Activated CD8-positive, alpha-beta memory T cell treated with anti-CD3 and anti-CD28 coated beads for 4 hours (primary cell): ENCODE results near the gene METTL24.
"Not testable (repeated sequence)": the region's sequence is repeated elsewhere in the genome, so short reads cannot be mapped to it uniquely, and the experiment has no call there.

Experiments used
- DNase-seq, 2 donors: peaks; one replicate each; pipeline ENCODE4 v3.0.0-alpha.2; 2020; ENCODE audit warnings: low read depth in 2 of 2

The METTL24 gene

DNA sequence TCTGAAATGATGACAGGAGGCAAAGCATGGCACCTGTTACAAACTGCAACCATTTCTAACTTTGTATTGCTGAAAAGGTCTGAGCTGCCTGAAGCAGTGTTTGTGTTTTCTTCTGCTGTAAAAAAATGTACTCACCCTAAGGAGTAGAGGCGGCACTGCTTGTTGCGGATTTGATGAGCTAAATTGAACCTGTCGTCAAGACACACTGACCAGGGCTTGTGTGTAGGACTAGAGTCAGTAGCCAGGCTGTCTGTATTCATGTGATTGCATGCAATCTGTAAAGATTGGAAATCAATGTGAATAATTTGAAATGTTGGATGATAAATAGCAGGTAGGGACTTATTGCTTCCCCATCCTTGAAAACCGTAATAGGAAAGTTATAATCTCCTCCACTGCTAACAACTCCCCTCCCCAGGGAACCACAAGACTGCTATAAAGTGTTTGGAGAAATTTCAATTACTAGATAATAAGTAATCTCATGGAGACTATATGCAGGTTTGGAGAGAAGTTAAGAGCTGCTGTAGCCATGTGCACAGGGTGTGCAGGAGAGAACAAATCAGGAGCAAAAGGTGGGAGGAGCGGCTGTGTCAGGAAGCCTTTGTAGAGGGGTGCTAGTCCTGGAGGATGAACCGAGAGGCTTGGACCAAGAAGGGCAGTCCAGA lies 42.8 kb downstream of the METTL24 start:
- no peak for DNase-seq

DNA sequence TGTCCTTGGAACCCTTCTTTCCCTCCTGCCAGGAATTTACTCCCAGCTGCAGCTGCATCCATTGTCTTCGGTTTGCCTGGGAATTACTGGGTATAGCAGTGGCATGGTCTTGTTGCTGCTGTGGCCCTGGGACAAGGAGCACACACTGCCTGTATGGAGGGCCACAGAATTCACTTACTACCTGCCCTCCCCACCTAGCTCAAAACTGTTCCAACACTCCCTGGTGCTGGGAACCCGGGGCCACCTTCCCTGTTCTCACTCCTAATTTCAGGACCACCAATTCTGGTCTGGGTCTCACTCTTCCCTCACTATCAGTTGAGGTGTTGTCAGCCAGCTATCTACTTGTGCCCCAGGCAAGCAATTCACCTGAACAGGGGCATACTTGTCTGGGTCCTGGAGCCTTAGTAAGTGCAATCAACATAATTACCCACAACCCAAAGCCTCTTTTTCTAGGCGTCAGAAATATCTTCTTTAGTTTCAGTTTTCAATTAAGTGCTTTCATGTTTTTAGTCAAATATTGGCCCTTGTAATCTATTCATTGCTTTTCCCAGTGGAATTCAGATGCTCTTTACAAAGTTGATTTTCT lies 47.2 kb downstream of the METTL24 start:
- no peak for DNase-seq

DNA sequence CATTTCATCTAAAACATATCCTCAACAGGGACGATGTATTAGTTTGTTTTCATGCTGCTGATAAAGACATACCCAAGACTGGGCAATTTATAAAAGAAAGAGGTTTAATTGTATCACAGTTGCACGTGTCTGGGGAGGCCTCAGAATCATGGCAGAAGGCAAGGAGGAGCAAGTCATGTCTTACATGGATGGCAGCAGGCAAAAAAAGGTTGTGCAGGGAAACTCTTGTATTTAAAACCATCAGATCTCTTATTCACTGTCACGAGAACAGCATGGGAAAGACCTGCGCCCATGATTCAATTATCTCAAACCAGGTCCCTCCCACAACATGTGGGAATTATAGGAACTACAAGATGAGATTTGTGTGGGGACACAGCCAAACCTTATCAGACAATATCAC lies 48.7 kb downstream of the METTL24 start:
- not testable (repeated sequence) for DNase-seq

DNA sequence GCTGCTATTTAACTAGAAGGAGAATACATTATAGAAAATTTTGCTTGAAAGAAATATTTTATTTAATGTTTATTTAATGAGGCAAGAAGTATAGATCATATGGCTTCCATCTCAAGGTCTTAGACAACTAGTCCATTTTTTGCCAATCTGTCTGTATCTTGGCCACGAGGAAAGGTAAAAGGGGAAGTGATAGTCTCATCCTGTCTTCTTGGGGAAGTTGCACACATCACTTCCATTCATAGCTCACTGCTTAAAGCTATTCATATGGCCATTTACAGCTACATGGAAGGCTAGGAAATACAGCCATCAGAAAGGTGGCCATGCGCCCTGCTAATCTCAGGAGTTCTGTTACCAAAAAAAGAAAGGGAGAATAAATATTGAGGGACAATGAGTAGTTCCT lies 50.8 kb downstream of the METTL24 start:
- no peak for DNase-seq

DNA sequence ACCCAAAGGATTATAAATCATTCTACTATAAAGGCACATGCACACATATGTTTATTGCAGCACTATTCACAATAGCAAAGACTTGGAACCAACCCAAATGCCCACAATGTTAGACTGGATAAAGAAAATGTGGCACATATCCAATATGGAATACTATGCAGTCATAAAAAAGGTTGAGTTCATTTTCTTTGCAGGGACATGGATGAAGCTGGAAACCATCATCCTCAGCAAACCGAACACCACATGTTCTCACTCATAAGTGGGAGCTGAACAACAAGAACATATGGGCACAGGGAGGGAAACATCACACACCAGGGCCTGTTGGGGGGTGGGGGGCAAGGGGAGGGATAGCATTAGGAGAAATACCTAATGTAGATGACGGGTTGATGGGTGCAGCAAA lies 52.3 kb downstream of the METTL24 start:
- DNase-seq = not testable (repeated sequence)

DNA sequence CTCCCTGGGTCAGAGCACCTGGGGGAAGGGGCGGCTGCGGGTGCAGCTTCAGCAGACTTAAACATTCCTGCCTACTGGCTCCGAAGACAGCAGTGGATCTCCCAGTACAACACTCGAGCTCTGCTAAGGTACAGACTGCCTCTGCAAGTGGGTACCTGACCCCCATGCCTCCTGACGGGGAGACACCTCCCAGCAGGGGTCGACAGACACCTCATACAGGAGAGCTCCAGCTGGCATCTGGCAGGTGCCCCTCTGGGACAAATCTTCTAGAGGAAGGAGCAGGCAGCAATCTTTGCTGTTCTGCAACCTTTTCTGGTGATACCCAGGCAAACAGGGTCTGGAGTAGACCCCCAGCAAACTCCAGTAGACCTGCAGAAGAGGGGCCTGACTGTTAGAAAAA lies 54.5 kb downstream of the METTL24 start:
- not testable (repeated sequence) for DNase-seq

DNA sequence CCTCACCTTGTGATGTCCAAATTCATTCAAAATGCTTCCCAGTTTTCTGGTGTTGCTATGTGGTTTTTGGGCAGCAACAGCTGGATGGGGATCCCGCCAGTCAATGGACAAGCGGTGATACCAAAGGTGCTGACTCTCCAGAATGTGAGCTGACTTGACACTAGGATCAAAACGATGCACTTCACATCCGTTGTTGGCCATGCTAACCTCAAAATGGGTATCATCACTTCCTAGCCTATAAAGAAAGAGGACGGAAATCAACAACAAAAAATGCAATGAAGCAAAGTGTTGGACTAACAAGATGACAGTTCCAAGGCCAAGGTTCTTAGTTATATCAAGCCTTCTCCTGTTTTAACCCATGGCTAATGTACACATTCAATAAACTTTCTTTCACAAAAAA lies 59.2 kb downstream of the METTL24 start:
- no peak for DNase-seq

DNA sequence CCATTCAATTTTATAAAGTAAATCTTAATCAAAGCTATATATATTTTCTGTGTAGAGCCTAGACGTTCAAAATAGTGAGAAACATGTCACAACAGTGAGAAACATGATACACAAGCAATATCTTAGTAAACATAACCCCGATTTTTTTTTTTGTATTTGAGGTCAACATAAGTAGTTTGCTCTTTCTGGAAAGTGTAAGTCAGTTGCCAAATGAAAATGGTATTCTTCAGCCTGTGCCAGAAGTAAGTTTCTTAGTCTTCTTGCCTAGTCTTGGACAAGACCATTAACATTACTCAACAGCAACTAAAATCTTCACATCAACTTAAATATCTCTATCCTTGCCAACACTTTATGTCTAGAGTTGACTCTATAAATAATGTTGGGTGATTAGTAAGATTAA lies 59.7 kb downstream of the METTL24 start:
- no peak for DNase-seq

DNA sequence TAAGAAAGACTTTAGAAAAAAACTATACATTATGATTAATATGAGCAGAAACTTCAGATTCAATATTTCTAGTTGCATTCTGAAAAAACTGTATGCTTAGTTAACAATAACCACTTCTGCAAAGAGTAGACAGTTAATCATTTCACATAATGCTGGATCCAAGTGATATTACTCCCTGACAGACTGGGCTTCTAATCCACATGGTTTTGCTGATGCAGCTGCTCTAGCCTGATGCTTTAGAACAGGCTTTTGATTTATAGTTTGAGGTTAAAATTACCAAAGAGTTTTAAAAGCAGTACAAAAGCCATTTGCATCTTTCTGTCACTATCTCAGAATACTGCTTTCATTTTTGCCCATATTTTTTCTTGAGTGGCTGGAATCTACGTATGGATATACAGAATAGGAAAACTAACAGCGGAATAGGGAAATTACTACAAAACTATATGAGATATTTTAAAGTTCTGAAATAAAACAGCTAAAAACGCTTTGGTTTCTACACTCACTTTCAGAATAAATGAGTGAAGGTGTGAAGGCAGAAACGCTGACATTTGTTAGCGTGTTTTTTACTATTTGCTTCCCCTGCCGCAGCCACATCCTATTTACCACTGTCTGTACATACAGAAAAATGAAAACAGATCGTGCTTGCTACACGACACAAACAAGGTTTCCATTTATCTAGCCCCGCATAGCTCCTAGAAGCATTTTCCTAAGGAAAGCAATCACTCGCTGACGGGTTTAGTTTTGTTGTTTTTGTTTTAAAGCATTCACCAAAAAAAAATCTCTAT lies 61.7 kb downstream of the METTL24 start:
- DNase-seq = no peak

DNA sequence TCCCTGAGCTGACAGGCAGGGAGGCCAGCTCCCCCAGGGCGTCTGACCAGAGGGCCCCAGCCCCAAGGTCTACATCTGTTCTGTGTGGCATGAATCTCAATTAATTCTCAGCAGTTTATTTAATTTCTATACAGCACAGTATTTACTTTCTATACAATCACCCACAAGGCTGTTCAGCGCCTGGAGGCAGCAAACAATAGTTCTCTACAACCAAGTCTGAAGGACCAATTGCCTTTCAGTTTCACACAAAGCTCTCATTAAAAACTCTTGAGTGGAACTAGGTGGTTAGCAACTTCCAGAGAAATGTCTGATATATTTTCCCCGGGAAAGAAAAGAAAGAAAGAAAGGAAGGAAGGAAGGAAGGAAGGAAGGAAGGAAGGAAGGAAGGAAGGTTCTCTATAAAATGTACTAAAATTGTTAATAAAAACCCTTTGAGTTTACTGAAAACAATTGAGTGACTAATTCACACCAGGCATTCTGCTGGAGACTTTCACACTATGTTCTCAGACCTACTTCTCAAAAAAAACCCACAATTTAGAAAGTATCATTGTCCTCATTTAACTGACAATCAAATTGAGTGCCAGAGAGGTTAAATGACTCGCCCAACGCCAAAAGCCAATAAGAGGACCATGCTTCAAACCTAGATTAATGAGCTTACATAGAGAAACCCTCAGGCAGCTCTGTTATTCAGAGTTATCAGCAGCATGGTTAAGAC lies 62.5 kb downstream of the METTL24 start:
- no peak for DNase-seq

DNA sequence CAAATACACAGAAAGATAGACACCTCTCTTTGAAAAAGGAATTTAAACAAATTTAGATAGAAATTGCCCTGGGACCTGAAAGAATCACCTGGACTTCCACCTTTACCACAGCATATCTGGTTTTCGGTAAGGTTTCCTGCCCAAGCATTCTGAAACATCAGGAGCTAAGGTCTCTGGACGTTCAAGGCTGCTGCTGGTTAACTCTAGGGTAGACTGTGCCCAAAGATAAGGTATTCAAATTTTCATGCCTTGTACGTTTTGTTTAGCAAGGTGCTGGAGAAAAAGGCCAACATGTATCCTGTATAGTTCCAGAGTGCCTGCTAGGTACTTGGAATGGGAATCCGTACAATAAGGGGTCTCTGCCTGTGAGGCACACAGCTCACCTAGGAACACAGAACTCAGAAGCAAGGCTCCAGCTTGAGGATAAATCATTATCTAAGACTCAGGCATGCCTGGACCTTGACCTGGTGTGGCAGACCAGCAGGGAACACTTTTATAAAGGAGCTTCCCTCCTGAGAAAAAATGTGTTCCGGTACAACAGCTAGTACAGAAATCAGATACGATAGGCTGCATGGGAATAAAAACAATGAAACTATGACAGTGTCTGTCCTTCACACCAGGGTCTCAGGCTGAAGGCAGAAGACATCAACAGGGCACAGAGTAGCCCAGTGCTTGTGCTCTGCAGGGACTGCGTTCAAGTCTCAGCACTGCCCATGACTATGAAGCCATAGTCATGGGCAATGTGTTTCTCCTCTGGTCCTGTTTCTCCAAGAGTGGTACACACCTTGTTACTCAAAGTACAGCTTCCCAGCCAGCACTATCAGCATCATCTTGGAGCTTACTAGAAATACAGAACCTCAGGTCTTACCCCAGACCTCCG lies 70.4 kb downstream of the METTL24 start:
- no peak for DNase-seq

DNA sequence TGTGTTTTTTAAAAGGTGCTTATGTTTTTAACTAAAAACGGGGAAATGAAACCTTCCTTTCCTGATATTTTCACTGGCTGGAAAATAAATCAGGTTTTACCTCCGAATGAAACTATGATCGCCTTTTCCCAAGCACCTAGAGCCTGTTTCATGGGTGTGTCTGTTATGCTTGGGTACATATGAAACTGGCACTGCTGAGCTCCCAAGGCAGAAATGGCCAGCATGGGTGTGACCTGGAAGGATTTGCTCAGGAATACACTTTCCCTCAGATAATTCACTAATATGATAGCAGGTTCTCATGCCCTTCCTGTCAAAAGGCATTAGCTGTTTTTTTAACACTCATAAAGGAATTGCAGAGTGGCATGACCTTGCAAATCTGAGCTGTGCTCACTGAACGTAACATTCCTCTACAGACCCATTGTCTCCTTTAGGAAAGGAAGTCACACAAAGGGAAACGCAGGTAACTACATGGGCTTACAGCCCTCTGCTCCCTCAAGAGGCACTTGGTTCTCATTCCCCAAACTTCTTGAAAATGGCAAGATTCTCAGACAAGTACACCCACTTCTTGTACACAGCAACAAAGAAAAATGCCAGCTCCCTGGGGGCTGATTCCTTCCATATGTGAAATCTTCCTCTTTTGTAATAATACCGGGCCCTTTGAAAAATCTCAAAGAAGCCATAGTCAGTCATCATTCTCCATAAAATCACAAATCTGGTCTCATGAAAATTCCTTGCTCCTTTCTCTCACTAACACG lies 72.7 kb downstream of the METTL24 start:
- DNase-seq = no peak

DNA sequence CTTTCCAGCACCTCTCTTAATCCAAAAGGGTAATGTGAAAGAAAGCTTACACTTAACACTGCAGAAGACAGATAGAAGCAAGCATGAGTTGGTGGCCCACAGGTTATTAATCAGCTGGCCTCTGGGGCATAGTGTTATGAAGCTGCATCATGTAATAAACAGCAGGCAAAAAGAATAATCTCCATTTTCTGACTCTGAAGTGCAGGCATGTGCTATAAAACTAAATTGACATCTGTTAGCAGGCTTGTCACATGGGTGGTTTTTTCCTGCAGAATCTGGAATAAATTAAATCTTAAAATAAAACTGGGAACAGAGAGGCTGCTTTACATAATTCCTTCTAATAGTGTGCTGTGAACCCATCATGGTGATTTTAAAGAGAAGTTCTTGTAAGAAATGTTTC lies 73.3 kb downstream of the METTL24 start:
- DNase-seq = no peak

DNA sequence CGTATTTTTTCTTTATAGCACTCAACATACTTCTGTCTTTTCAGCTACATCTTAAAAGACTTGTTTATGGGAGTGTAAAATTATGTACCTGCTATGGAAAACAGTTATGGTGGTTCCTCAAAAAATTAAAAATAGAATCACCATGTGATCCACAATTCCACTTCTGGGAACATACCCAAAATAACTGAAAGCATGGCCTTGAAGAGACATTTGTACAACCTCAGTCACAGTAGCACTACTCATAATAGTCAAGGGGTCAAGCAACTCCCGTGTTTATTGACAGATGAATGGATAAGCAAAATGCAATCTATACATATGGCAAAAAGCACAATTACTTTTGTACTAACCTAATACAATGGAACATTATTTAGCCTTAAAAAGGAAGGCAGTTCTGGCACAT lies 74.5 kb downstream of the METTL24 start:
- DNase-seq = no peak

DNA sequence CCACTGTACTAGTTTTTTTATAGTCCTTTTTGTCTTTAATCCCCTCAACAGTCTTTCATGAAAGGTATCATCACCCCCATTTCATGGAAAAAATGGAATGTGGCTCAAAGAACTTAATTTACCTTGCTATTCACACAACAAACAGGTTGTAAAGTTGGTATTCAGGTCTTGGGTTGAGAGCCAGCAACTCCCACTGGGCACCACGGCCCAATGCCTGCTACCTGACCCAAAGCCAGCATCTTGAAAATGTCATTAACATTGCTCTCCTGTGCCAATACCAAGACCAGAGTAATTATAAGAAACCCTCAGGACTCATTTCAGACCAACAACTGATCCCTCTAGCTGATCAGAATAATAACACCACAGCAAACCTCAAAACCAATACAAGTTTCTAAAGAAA lies 75.7 kb downstream of the METTL24 start:
- no peak for DNase-seq

DNA sequence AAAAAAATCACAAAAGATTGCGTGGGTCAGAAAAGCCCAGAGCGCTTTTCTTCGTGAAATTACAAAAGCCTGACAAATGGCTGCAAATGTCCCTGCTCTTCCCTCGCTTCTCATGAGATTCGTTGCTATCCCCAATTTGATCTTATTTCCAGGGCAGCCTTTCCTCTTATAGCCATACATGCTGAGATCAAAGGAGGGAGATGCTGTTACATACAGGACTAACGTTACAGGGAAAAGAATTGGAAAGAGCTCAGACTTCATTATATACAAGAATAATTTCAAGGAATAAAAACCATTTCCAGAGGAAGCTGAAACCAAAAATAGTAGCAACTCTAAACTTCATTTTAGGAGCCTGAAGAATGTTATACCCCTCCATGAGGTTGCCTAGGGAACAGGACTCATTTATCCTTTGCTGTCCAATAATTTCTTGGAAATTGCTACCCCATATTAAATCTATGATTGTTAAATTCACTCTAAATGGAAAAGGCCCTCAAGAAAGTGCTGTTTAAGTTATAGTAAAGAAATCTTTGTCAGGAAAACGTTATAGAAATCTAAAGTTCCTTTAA lies 81.0 kb downstream of the METTL24 start:
- DNase-seq = no peak

DNA sequence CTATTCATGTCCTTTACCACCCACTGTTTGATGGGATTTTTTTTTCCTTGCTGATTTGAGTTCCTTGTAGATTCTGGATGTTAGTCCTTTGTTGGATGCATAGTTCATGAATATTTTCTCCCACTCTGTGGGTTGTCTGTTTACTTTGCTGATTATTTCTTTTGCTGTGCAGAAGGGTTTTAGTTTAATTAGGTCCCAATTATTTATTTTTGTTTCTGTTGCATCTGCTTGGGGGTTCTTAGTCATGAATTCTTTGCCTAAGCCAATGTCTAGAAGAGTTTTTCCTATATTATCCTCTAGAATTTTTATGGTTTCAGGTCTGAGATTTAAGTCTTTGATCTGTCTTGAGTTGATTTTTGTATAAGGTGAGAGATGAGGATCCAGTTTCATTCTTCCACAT lies 85.4 kb downstream of the METTL24 start:
- DNase-seq = not testable (repeated sequence)

DNA sequence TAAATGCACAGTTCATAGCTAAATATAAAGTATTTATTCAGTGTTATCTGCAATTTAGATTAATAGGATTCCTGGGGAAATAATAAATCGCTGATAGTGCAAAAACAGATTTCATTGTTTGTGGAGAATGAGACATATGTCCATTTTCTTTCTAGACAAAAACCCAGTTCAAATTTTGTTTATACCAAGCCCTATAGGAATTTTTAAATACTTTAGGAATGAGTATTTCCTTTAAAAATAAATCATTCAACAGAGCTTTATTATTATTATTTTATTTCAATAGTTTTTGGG lies 86.5 kb downstream of the METTL24 start:
- no peak for DNase-seq

DNA sequence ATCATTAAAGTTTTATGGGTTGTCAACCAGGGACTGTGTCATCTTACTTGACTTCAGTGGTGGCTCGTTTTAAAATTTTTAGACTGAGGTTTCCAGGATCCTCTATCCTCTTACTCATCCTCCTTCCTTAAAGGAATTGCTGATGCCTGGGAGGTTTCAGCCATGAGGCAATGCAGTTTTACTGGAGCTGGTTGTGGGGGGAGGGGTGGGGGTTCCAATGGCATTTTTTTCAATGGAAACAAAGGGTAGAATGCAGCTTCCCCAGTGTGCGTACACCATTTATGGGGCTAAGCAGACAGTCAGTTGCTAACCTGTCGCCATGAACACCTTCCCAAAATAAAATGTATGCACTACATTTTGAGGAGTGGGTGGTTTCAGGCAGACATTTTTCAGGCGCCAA lies 88.0 kb downstream of the METTL24 start:
- DNase-seq = no peak

DNA sequence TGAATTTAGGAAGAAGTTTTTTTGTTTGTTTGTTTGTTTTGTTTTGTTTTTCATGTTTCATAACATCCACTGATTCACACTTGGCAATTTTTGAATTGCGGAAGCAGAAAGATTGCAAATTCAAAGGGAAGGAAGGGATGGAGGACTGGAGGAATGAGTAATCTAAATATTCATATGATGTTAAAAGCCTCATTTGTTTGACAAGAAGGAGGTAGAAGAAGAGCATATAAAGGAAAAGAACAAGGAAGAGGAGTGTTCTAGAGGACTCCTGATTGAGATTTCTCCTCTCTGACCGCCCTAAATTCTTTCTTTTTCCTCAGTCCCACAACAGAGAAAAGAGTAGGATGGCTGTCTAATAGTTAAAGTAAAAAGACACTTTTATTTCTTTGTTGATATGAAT lies 88.5 kb downstream of the METTL24 start:
- no peak for DNase-seq

DNA sequence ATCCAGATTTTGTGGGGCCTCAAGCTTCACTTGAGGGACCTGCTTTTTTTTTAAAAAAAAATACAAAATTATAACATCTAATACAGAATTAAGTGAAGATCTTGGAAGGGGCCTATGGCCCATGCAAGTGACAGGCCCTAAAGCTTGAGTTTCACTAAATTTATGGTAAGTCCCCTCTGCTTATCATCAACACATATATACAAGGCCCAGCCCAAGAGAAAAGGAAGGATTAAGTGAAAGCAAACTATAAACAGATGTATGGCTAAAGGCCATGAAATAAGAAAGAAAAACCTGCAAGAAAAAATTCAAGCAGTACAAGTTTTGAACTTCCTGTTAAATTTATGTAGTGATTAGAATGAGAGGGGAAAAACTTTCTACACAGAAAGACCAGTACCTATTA lies 91.2 kb downstream of the METTL24 start:
- DNase-seq = no peak
